Tibial artery (tissue), 4 donors: ENCODE measurements around the gene RBAK.
"Not testable (repeated sequence)": the region's sequence is repeated elsewhere in the genome, so short reads cannot be mapped to it uniquely, and the experiment has no call there.

Experiments
- DNase-seq, 2 donors: peaks; one replicate each; pipeline ENCODE4 v3.0.0-alpha.2; 2019
- H3K27ac ChIP-seq, 2 donors: fragments of 200-600 bp; sonication (generic) in 1 of 2; 1 replicate in 1 of 2; 2 replicates in 1 of 2; pipeline ENCODE4 v1.5.1; 2018 to 2019; ENCODE audit warnings: mild to moderate bottlenecking in 1 of 2
- H3K27me3 ChIP-seq, 2 donors: fragments of 200-600 bp; sonication (generic) in 1 of 2; one replicate each; pipeline versions ENCODE4 v1.5.1 to v1.6.0; 2016 to 2019
- H3K36me3 ChIP-seq, 3 donors: fragments of 200-600 bp; sonication (generic) in 2 of 3; one replicate each; pipeline ENCODE4 v1.5.1; 2016 to 2019; ENCODE audit warnings: mild to moderate bottlenecking in 2 of 3
- H3K4me1 ChIP-seq, 4 donors: fragments of 200-600 bp; sonication (generic) in 2 of 4; 1 replicate in 3 of 4; 2 replicates in 1 of 4; pipeline ENCODE4 v1.5.1; 2016 to 2019
- H3K4me3 ChIP-seq, 2 donors: fragments of 200-600 bp; sonication (generic) in 1 of 2; 1 replicate in 1 of 2; 2 replicates in 1 of 2; pipeline ENCODE4 v1.5.1; 2018 to 2019; ENCODE audit warnings: mild to moderate bottlenecking in 2 of 2
- H3K9me3 ChIP-seq, 3 donors: fragments of 200-600 bp; sonication (generic) in 1 of 3; one replicate each; pipeline ENCODE4 v1.5.1; 2016 to 2019
- intact Hi-C: fragments of 100-400 bp; cut with DNase I; formaldehyde crosslinking; loops from one replicate; pipeline ENCODE4 v1.15.0; 2023; ENCODE audit warnings: low total_unique reads
- TF ChIP-seq, protein P1 (sequence below), 2 experiments: fragments of 200-600 bp in 1 of 2; fragments of 450-650 bp in 1 of 2; IDR thresholded peaks; one replicate each; pipeline ENCODE4 v1.5.1; 2017 to 2019; ENCODE audit warnings: antibody characterized with exemption in 2 of 2, mild to moderate bottlenecking in 1 of 2, moderate library complexity in 1 of 2

RBAK gene

DNA sequence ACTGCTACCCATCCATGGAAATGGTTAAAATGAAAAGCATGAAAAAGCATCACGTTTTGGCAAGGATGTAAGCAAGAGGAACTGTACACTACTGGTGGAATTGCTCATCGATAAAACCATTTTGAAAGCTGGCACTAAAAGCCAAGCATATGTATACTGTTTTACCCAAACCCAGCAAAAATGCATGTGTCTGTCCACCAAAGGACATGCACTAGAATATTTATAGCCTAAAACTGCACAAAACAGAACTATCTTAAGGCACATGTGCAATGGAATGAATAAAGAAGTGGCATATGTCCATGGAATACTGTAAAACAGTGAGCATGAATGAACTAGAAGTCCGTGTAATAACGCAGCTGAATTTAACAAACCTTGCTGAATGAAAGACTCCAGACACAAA, 22.9 kb downstream of the RBAK start:
- H3K4me1 ChIP-seq: peaks cover 0 to 9% (median under 1%) of the 10 kb centered on the region in 4 donors
- intact Hi-C loops: no loop called here
- H3K4me3 ChIP-seq: no peak overlapping the region
- H3K27ac ChIP-seq: no peak overlapping the region
- no peak for DNase-seq
- peaks cover 18 to 55% (median 54%) of the 10 kb centered on the region in 3 donors for H3K36me3 ChIP-seq
- H3K9me3 ChIP-seq: peaks cover 17 to 88% (median 87%) of the 10 kb centered on the region in 3 donors
- TF ChIP-seq, protein P1, sequence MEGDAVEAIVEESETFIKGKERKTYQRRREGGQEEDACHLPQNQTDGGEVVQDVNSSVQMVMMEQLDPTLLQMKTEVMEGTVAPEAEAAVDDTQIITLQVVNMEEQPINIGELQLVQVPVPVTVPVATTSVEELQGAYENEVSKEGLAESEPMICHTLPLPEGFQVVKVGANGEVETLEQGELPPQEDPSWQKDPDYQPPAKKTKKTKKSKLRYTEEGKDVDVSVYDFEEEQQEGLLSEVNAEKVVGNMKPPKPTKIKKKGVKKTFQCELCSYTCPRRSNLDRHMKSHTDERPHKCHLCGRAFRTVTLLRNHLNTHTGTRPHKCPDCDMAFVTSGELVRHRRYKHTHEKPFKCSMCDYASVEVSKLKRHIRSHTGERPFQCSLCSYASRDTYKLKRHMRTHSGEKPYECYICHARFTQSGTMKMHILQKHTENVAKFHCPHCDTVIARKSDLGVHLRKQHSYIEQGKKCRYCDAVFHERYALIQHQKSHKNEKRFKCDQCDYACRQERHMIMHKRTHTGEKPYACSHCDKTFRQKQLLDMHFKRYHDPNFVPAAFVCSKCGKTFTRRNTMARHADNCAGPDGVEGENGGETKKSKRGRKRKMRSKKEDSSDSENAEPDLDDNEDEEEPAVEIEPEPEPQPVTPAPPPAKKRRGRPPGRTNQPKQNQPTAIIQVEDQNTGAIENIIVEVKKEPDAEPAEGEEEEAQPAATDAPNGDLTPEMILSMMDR (IDR thresholded peaks at IDR 0.05): no peak
- H3K27me3 ChIP-seq: peaks cover 0 to 16% of the 10 kb centered on the region in 2 donors

DNA sequence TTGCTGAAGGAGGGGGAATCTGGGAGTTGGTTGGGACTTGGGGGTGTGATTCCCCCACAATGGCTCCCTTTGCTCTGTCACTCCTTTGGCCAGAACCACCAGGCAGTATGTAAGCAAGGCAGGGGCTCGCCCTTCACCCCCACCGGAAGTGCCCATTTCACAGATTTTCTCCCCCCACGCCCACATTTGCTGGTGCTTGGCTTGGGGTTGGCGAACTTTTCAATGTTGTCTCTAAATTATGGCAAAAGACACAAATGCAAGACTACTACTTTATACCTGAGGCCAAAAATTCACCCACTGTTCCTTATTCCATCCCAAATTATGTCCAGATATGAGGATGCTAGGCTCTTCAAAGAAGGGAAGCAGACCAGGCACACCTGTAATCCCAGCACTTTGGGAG, 24.5 kb downstream of the RBAK start:
- peaks cover 6 to 71% (median 70%) of the 10 kb centered on the region in 3 donors for H3K9me3 ChIP-seq
- no peak overlapping the region for H3K4me3 ChIP-seq
- no peak for DNase-seq
- peaks cover 0 to 9% (median under 1%) of the 10 kb centered on the region in 4 donors for H3K4me1 ChIP-seq
- intact Hi-C loops: no loop called here
- no peak overlapping the region for H3K27ac ChIP-seq
- H3K27me3 ChIP-seq: peaks cover 0 to 24% of the 10 kb centered on the region in 2 donors
- H3K36me3 ChIP-seq: peaks cover 1 to 38% (median 37%) of the 10 kb centered on the region in 3 donors
- TF ChIP-seq, protein P1 (IDR thresholded peaks at IDR 0.05): no peak

GRCh38 chr7:5075187-5075586, 29.5 kb downstream of the RBAK start:
- H3K27ac ChIP-seq, H3K4me1 ChIP-seq, intact Hi-C loops, H3K36me3 ChIP-seq, H3K4me3 ChIP-seq, DNase-seq: not testable (repeated sequence)
- Histone ChIP-seq H3K9me3 (peaks cover 0 to 26% (median 22%) of the 10 kb centered on the region in 3 donors), H3K27me3 (peaks cover 0 to 29% of the 10 kb centered on the region in 2 donors)

GRCh38 chr7:5077740-5078139, 32.1 kb downstream of the RBAK start:
- peaks cover 0 to 22% of the 10 kb centered on the region in 2 donors for H3K27me3 ChIP-seq
- H3K4me3 ChIP-seq: no peak overlapping the region
- intact Hi-C loops: no loop called here
- TF ChIP-seq, protein P1 (IDR thresholded peaks at IDR 0.05): no peak
- DNase-seq: no peak
- no peaks in the 10 kb centered on the region for H3K36me3 ChIP-seq
- H3K27ac ChIP-seq: no peak overlapping the region
- H3K4me1 ChIP-seq: no peaks in the 10 kb centered on the region
- peaks cover 0 to under 1% (median 0%) of the 10 kb centered on the region in 3 donors for H3K9me3 ChIP-seq

GRCh38 chr7:5082806-5083205, 37.1 kb downstream of the RBAK start:
- TF ChIP-seq, protein P1 (IDR thresholded peaks at IDR 0.05): no peak
- Histone ChIP-seq H3K4me3 (no peak overlapping the region), H3K27me3 (peaks cover 0 to 35% of the 10 kb centered on the region in 2 donors), H3K36me3 (no peaks in the 10 kb centered on the region), H3K27ac (no peak overlapping the region), H3K4me1 (peaks cover 0 to 7% (median 5%) of the 10 kb centered on the region in 4 donors), H3K9me3 (no peaks in the 10 kb centered on the region)
- intact Hi-C loops: no loop called here
- DNase-seq: no peak

GRCh38 chr7:5083311-5083711, 37.7 kb downstream of the RBAK start:
- H3K27ac ChIP-seq: no peak overlapping the region
- no peaks in the 10 kb centered on the region for H3K36me3 ChIP-seq
- intact Hi-C loops: no loop called here
- no peak for DNase-seq
- TF ChIP-seq, protein P1 (IDR thresholded peaks at IDR 0.05): no peak
- no peaks in the 10 kb centered on the region for H3K9me3 ChIP-seq
- H3K4me3 ChIP-seq: no peak overlapping the region
- H3K27me3 ChIP-seq: peaks cover 0 to 35% of the 10 kb centered on the region in 2 donors
- H3K4me1 ChIP-seq: peaks cover 0 to 7% (median 5%) of the 10 kb centered on the region in 4 donors
